IMR-90 (cell line): ENCODE results near the gene WDR48. TPM values are rescaled to one million over a fixed set of nuclear protein-coding genes. Genes with fewer than 3 reads are reported as not detected.

Source experiments
- ATAC-seq: fragments of 200-7000 bp; cut with Tn5 transposase; 2 replicates; pipeline ENCODE4 v1.9.1; 2020; ENCODE audit warnings: low read depth, mild to moderate bottlenecking, moderate library complexity
- BruUV-seq: library from RNA; stranded (reverse); fragments of 400-500 nt; replicated peaks from 2 replicates; lab custom pipeline; 2021; lab: Mats Ljungman, UMichigan
- CTCF ChIA-PET: fragments of 300-600 bp; formaldehyde crosslinking; extraction: SDS; loops from one replicate; lab custom pipeline; 2021; ENCODE audit warnings: antibody characterized with exemption; lab: Yijun Ruan, JAX
- POLR2A ChIA-PET: fragments of 300-600 bp; sonication (Branson Sonifier 250); formaldehyde crosslinking; loops from one replicate; lab custom pipeline; 2022; ENCODE audit warnings: antibody characterized with exemption; ENCODE audit not compliant: unreplicated experiment; lab: Charles Lee
- DNase-seq: peaks from one replicate; pipeline ENCODE4 v3.0.0; 2013
- H2AFZ ChIP-seq: replicated peaks from 2 replicates; pipeline ENCODE3; 2013; ENCODE audit warnings: low read length, mild to moderate bottlenecking; ENCODE audit not compliant: poor library complexity
- H2AK5ac ChIP-seq: 2 replicates; pipeline ENCODE4 v1.6.1; 2013; ENCODE audit warnings: low read depth, low read length, inconsistent platforms
- H2AK9ac ChIP-seq: replicated peaks from 2 replicates; pipeline ENCODE3; 2013; ENCODE audit warnings: mild to moderate bottlenecking, low read depth, low read length, moderate library complexity; ENCODE audit not compliant: poor library complexity
- H2BK120ac ChIP-seq: 2 replicates; pipeline ENCODE4 v1.6.1; 2013; ENCODE audit warnings: low read depth, low read length, inconsistent platforms
- H2BK15ac ChIP-seq: 3 replicates; pipeline ENCODE4 v1.6.1; 2013; ENCODE audit warnings: low read depth, low read length, inconsistent platforms
- H2BK20ac ChIP-seq: 2 replicates; pipeline ENCODE4 v1.6.1; 2013; ENCODE audit warnings: low read depth, mild to moderate bottlenecking, inconsistent platforms, low read length, moderate library complexity
- H2BK5ac ChIP-seq: 2 replicates; pipeline ENCODE4 v1.6.1; 2013; ENCODE audit warnings: mild to moderate bottlenecking, low read depth, low read length, inconsistent platforms; ENCODE audit not compliant: poor library complexity, severe bottlenecking
- H3K14ac ChIP-seq: replicated peaks from 2 replicates; pipeline ENCODE4 v1.6.1; 2013; ENCODE audit warnings: low read depth, low read length, inconsistent platforms
- H3K18ac ChIP-seq: 2 replicates; pipeline ENCODE4 v1.6.1; 2013; ENCODE audit warnings: low read depth, low read length, control low read depth
- H3K23ac ChIP-seq: 2 replicates; pipeline ENCODE4 v1.6.1; 2013; ENCODE audit warnings: low read depth, low read length, inconsistent platforms
- H3K27ac ChIP-seq: 2 replicates; pipeline ENCODE4 v1.5.1; 2013; ENCODE audit warnings: mild to moderate bottlenecking, control low read depth, low read length; ENCODE audit not compliant: insufficient read depth
- H3K27me3 ChIP-seq: 2 replicates; pipeline ENCODE4 v1.6.1; 2013; ENCODE audit warnings: low read length; ENCODE audit not compliant: control insufficient read depth, insufficient read depth
- H3K36me3 ChIP-seq: 2 replicates; pipeline ENCODE4 v1.6.1; 2013; ENCODE audit warnings: low read length, mixed read lengths; ENCODE audit not compliant: control insufficient read depth, insufficient read depth
- H3K4ac ChIP-seq: 2 replicates; pipeline ENCODE4 v1.6.1; 2013; ENCODE audit warnings: low read depth, low read length, inconsistent platforms
- H3K4me1 ChIP-seq: 2 replicates; pipeline ENCODE4 v1.6.1; 2013; ENCODE audit warnings: low read length, mixed read lengths; ENCODE audit not compliant: control insufficient read depth, insufficient read depth
- H3K4me2 ChIP-seq: 2 replicates; pipeline ENCODE4 v1.6.1; 2013; ENCODE audit warnings: low read depth, mild to moderate bottlenecking, control low read depth, low read length, moderate library complexity
- H3K4me3 ChIP-seq: 2 replicates; pipeline ENCODE4 v1.5.1; 2013; ENCODE audit warnings: low read depth, mild to moderate bottlenecking, control low read depth, low read length, moderate library complexity; ENCODE audit not compliant: insufficient read depth
- H3K56ac ChIP-seq: 2 replicates; pipeline ENCODE4 v1.6.1; 2013; ENCODE audit warnings: low read length, inconsistent platforms; ENCODE audit not compliant: insufficient read depth; ENCODE audit errors: extremely low read depth
- H3K79me1 ChIP-seq, 2 experiments: 2 replicates each; pipeline ENCODE4 v1.6.1; 2013; ENCODE audit warnings: low read length in 2 of 2, inconsistent platforms in 1 of 2, low read depth in 1 of 2
- H3K9ac ChIP-seq: 2 replicates; pipeline ENCODE4 v1.6.1; 2013; ENCODE audit warnings: low read depth, low read length, control low read depth
- H3K9me1 ChIP-seq: 2 replicates; pipeline ENCODE4 v1.6.1; 2013; ENCODE audit warnings: low read length, inconsistent platforms; ENCODE audit not compliant: insufficient read depth
- H3K9me3 ChIP-seq: 2 replicates; pipeline ENCODE4 v1.6.1; 2013; ENCODE audit warnings: low read length; ENCODE audit not compliant: control insufficient read depth, insufficient read depth
- H4K20me1 ChIP-seq: 2 replicates; pipeline ENCODE4 v1.6.1; 2013; ENCODE audit warnings: low read length, inconsistent platforms; ENCODE audit not compliant: insufficient read depth
- H4K5ac ChIP-seq: 2 replicates; pipeline ENCODE4 v1.6.1; 2013; ENCODE audit warnings: mild to moderate bottlenecking, low read depth, low read length, control low read depth
- H4K8ac ChIP-seq, 2 experiments: 2 replicates each; pipeline ENCODE4 v1.6.1; 2013; ENCODE audit warnings: low read depth in 2 of 2, low read length in 2 of 2, control low read depth in 1 of 2, inconsistent platforms in 1 of 2
- H4K91ac ChIP-seq: 2 replicates; pipeline ENCODE4 v1.6.1; 2013; ENCODE audit warnings: low read depth, low read length, inconsistent platforms; ENCODE audit not compliant: insufficient read depth
- SMC3 ChIP-seq: fragments of 150-350 bp; IDR thresholded peaks from 2 replicates; pipeline ENCODE4 v1.6.1; 2016; ENCODE audit warnings: low read depth, mild to moderate bottlenecking, antibody characterized with exemption, low read length, moderate library complexity
- WGBS, 2 experiments: methylation state at CpG; one replicate each; pipeline versions ENCODE4 v1.1.5 to v1.1.7; 2013; ENCODE audit warnings: missing lambda C conversion rate in 2 of 2; ENCODE audit not compliant: insufficient read length in 1 of 2; ENCODE audit errors: extremely low coverage in 2 of 2; 5-methylcytosine and 5-hydroxymethylcytosine counted together
- dilution Hi-C: fragments of 300-500 bp; cut with HindIII; formaldehyde crosslinking; loops from one replicate; pipeline ENCODE4 v1.14.3; 2018; ENCODE audit warnings: low sequenced_read_pairs; ENCODE audit not compliant: unreplicated experiment
- in situ Hi-C: fragments of 300-500 bp; cut with MboI; formaldehyde crosslinking; loops from 3 replicates; pipeline ENCODE4 v1.14.3; 2019; ENCODE audit warnings: low sequenced_read_pairs, inconsistent platforms, mixed read lengths
- intact Hi-C: fragments of 100-400 bp; cut with micrococcal nuclease; formaldehyde crosslinking; loops from 2 replicates; pipeline ENCODE4 v1.10.0; 2022
- polyA plus RNA-seq, 3 experiments: library from polyadenylated mRNA; depleted of rRNA; stranded (reverse); fragments of >200 nt; gene quantifications; 2 replicates each; pipeline ENCODE4 v1.2.3, GENCODE V29; 2012; ENCODE audit warnings: low replicate concordance in 1 of 3
- total RNA-seq: library from RNA; depleted of rRNA; stranded (reverse); fragments of >200 nt; gene quantifications from 2 replicates; pipeline ENCODE4 v1.2.3, GENCODE V29; 2012

WDR48 gene
- total and polyA plus RNA-seq, 2 of the 4 experiments (the other 2 are of a cell fraction) = 14.4 to 41.2 TPM

DNA sequence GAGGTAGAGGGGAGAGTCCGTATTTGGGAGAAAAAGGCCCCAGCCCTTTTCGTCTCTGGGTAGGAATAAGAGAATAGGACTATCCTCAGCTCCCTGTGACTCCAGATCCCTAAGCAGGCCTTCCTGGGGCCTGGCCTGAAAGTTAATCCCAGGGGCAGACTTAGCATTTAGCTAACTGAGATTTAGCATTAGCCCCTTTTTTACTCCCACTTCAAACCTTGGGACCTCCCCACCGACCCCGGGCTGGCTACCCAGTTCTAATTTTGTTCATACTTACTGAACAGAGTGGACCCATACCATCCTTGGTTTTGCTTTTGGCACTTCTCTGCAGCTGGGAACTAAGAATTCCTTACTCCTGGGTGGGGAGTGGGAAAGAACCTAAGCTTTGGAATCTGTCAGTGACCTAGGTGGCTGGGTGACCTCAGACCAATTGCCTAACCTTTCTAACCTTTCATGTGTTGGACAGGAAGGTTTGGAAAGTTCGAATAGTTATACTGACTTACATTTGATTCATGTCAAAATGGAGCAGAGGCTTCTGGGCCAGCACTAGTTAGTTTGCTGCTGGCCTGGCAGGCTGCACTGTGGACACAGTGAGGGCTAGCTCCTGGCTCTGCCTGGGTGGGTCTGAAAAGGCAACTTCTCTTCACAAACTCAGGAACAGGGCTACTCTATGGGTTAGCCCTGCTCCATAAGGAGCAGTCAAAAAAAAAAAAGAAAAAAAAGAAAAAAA is 67.3 kb downstream of the WDR48 start:
- H3K79me1 ChIP-seq = no peaks in the 10 kb centered on the region
- intact Hi-C loops = no loop called here
- no peak overlapping the region for H3K9ac ChIP-seq
- no peaks in the 10 kb centered on the region for H3K27me3 ChIP-seq
- in situ Hi-C loops = no loop called here
- dilution Hi-C loops = no loop called here
- H2AK5ac ChIP-seq = no peak overlapping the region
- H3K56ac ChIP-seq = no peak overlapping the region
- H3K4me1 ChIP-seq = no peaks in the 10 kb centered on the region
- no peak for TF ChIP-seq SMC3
- H3K4me2 ChIP-seq = no peak overlapping the region
- DNase-seq = no peak
- no peak overlapping the region for H3K4me3 ChIP-seq
- no peak overlapping the region for H2AFZ ChIP-seq
- no peak for ATAC-seq
- H3K18ac ChIP-seq = no peak overlapping the region
- H2BK20ac ChIP-seq = no peak overlapping the region
- H3K4ac ChIP-seq = no peak overlapping the region
- no peak overlapping the region for H2BK120ac ChIP-seq
- peak overlapping the region; percentile 39 for H2AK9ac ChIP-seq
- H3K36me3 ChIP-seq = no peaks in the 10 kb centered on the region; the same call in 1 of the 2 replicates
- no peaks in the 10 kb centered on the region for H4K20me1 ChIP-seq
- H3K9me3 ChIP-seq = no peaks in the 10 kb centered on the region
- no peak overlapping the region for H2BK5ac ChIP-seq
- no peak overlapping the region for H2BK15ac ChIP-seq
- CTCF ChIA-PET = interaction anchor here (0.8 to 1.0 kb wide), 2 partner anchors 119 to 169 kb away, joined by 3 read pairs; no protein-coding TSS in a partner anchor
- WGBS, 2 experiments = 14% methylated on average over 1 of the region's 5 CpGs; no CpG with 5 or more reads in 1 of the 2 experiments
- H3K9me1 ChIP-seq = no peaks in the 10 kb centered on the region
- H4K5ac ChIP-seq = no peak overlapping the region
- H3K27ac ChIP-seq = no peak overlapping the region
- BruUV-seq = no TSS peak
- no peak overlapping the region for H4K91ac ChIP-seq
- H3K23ac ChIP-seq = no peak overlapping the region
- H3K14ac ChIP-seq = no peak overlapping the region
- POLR2A ChIA-PET = interaction anchor here (0.8 kb wide), 1 partner anchor 15 kb away, joined by 3 read pairs; no protein-coding TSS in a partner anchor
- no peak overlapping the region for H4K8ac ChIP-seq
